T-helper 17 cell (primary cell): ENCODE results near the gene RPL10. TPM values are rescaled to one million over a fixed set of nuclear protein-coding genes. Genes with fewer than 3 reads are reported as not detected.
A peak's percentile ranks its signal among the peaks of the same experiment; 100 is the strongest.
"Not testable (repeated sequence)": the region's sequence is repeated elsewhere in the genome, so short reads cannot be mapped to it uniquely, and the experiment has no call there.

Experiments used
- ATAC-seq: fragments of 150-1000 bp; cut with Tn5 transposase; 2 replicates; pipeline ENCODE4 v1.10.0; 2021; ENCODE audit warnings: mild to moderate bottlenecking, moderate library complexity
- DNase-seq, 3 donors: peaks; one replicate each; pipeline versions ENCODE4 v3.0.0 to v3.0.0-alpha.2; 2020 to 2021
- H3K9me3 ChIP-seq: one replicate; pipeline ENCODE4 v1.7.0; 2013; ENCODE audit warnings: low read length, mild to moderate bottlenecking; ENCODE audit not compliant: control insufficient read depth, poor library complexity, severe bottlenecking
- H3K27ac Mint-ChIP-seq: one replicate; pipeline ENCODE4 v1.8.0; 2022; ENCODE audit warnings: mild to moderate bottlenecking, moderate library complexity, mixed read lengths
- H3K27me3 Mint-ChIP-seq: one replicate; pipeline ENCODE4 v1.8.0; 2022; ENCODE audit warnings: mixed read lengths
- H3K36me3 Mint-ChIP-seq: one replicate; pipeline ENCODE4 v1.8.0; 2022; ENCODE audit warnings: low read depth, mixed read lengths
- H3K4me1 Mint-ChIP-seq: one replicate; pipeline ENCODE4 v1.8.0; 2022; ENCODE audit warnings: mild to moderate bottlenecking, mixed read lengths
- H3K4me3 Mint-ChIP-seq: one replicate; pipeline ENCODE4 v1.8.0; 2022; ENCODE audit warnings: mild to moderate bottlenecking, moderate library complexity, mixed read lengths
- total RNA-seq, 4 donors: library from RNA in 2 of 4; stranded (reverse) in 2 of 4; gene quantifications; one replicate each; pipeline ENCODE4 v1.2.3 and lab custom pipeline; 2022 to 2026

Gene RPL10
- total RNA-seq, 2 donors from 2014 or later, result 4,596 to 4,820 TPM

DNA sequence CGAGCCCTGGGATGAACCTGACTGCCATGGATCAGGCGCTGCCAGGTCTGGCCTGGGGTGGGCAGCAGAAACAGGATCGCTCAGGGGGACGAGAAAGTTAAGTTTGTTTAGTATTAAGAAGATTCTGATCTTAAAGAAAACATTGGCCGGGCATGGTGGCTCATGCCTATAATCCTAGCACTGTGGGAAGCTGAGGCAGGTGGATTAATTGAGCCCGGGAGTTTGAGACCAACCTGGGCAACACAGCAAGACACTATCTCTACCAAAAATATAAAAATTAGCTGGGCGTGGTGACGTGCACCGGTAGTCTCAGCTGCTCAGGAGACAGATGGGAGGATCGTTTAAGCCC is 23.0 kb upstream of the RPL10 start:
- Mint-ChIP-seq H3K27me3 (no peaks in the 10 kb centered on the region), H3K27ac (peak overlapping the region; percentile 29), H3K36me3 (no peaks in the 10 kb centered on the region), H3K4me3 (no peak overlapping the region), H3K4me1 (peaks cover 7% of the 10 kb centered on the region)
- DNase-seq, result no peak
- H3K9me3 ChIP-seq, result no peaks in the 10 kb centered on the region
- no peak for ATAC-seq

DNA sequence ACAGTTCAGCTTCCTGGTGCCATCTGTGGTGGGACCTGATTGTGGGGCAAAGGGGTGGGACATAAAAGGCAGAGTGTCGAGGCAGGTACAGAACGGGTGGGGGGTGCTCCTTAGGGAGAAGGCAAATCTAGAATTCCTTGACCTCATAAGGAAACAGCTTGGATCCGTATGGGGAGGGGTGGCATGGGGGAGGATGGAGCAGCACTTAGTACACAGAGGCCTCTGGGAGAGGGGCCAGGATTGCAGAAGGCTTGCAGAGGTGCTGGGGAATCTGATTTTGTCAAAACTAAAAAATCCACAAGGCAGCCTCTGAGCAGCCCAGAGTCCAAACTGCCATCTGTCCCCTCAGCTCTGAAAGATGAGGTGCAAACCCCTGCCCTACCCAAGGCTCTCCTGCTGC is 21.4 kb upstream of the RPL10 start:
- H3K27me3 Mint-ChIP-seq, result no peaks in the 10 kb centered on the region
- DNase-seq, result no peak
- H3K4me1 Mint-ChIP-seq, result peaks cover 12% of the 10 kb centered on the region
- H3K27ac Mint-ChIP-seq, result peak overlapping the region; percentile 51
- no peak for ATAC-seq
- H3K36me3 Mint-ChIP-seq, result no peaks in the 10 kb centered on the region
- H3K9me3 ChIP-seq, result no peaks in the 10 kb centered on the region
- no peak overlapping the region for H3K4me3 Mint-ChIP-seq

DNA sequence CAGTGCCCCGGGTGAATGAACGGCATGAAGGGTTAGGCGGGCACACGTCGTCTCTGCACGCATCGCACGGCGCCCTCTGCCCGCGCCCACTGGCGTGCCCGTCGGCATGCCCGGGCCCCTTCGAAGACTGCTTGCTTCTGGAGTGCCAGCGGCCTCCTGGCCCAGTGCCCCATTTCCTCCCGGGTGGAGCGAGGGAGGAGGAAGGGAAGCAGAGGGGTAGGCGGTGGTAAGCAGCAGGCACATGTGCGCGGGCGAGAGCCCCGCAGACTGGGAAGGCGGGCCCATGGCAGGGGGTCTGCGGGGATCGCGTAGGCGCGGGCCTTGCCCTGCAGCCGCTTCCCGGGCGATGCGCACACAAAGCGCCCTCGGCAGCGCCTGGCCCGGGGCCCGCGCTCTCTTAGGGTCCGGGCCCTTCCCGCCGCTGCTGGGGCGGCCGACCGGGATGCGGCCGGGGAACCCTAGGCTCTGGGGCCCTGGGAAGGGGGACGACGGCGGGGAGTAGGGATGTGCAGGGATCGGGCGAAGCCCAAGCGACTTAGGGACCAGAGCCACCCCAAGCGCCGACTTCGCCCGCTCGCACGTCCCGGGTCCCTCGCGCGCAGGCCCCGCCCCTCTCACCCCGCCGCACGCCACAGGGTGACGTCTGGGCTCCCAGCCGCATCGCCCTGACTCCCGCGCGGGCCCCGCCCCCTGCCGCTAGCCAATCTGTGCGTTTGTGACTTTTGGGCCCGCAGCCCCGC is 19.9 kb upstream of the RPL10 start:
- H3K27ac Mint-ChIP-seq, result peak overlapping the region; percentile 51

DNA sequence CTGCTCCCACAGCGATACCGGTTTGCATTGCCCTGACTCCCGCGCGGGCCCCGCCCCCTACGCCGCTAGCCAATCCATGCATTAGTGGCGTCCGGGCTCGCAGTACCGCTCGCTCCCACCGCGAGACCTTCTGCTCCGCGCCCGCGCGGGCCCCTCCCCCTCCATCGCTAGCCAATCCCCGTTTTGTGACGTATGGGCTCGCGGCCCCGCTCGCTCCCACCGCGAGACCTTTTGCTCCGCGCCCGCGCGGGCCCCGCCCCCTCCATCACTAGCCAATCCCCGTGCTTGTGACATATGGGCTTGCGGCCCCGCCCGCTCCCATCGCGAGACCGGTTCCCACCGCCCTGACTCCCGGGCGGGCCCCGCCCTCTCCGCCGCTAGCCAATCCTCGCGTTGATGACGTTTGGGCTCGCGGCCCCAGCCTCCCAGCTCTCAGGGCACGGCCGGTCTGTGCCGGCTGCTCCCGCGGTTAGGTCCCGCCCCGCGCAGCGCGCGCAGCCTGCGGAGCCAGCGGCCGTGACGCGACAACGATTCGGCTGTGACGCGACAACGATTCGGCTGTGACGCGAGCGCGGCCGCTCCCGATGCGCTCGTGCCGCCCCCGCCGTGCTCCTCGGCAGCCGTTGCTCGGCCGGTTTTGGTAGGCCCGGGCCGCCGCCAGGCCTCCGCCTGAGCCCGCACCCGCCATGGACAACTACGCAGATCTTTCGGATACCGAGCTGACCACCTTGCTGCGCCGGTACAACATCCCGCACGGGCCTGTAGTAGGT is 19.2 kb upstream of the RPL10 start, which contains the start of gene EMD:
TSS of gene EMD (plus strand) at position 497 of the 770 bp plus-strand sequence. CDS start at position 687, 190 bp downstream.
- ATAC-seq, result peak; percentile 83

More for the DNA sequence above, 19.9 kb upstream of the RPL10 start:
- peaks cover 8% of the 10 kb centered on the region for H3K4me1 Mint-ChIP-seq
- H3K36me3 Mint-ChIP-seq, result no peaks in the 10 kb centered on the region
- DNase-seq (peak in 2 of 3 donors; percentile 33 to 37), ATAC-seq (peak; percentile 1)
- peak overlapping the region; percentile 67 for H3K4me3 Mint-ChIP-seq
- no peaks in the 10 kb centered on the region for H3K9me3 ChIP-seq
- H3K27me3 Mint-ChIP-seq, result no peaks in the 10 kb centered on the region

DNA sequence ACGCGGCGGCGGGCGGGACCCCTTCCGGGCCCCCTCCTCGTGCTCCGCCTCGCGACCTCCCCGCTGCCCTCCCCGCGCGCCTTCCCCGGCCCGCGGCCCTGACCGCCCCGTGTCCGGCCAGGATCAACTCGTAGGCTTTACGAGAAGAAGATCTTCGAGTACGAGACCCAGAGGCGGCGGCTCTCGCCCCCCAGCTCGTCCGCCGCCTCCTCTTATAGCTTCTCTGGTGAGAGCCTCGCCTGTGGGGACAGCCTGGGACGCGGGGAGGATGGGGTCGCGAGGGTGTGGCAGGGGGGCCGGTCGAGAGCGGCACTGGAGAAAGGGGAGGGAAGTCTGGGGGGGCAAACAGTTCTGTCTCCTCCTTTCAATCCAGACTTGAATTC is 18.6 kb upstream of the RPL10 start:
- ATAC-seq (no peak), DNase-seq (no peak)
- Mint-ChIP-seq H3K4me1 (peaks cover 8% of the 10 kb centered on the region), H3K27me3 (no peaks in the 10 kb centered on the region), H3K27ac (peak overlapping the region; percentile 85), H3K36me3 (no peaks in the 10 kb centered on the region), H3K4me3 (peak overlapping the region; percentile 84)
- no peaks in the 10 kb centered on the region for H3K9me3 ChIP-seq

More for the DNA sequence above, 19.2 kb upstream of the RPL10 start, which contains the start of gene EMD:
- Mint-ChIP-seq H3K4me1 (peaks cover 8% of the 10 kb centered on the region), H3K27ac (peak within 1 kb of the TSS; percentile 85), H3K27me3 (no peaks in the 10 kb centered on the region), H3K4me3 (peak within 1 kb of the TSS; percentile 84), H3K36me3 (no peaks in the 10 kb centered on the region)
- H3K9me3 ChIP-seq, result no peaks in the 10 kb centered on the region
- peak; percentile 90 to 95 (median 91) for DNase-seq

DNA sequence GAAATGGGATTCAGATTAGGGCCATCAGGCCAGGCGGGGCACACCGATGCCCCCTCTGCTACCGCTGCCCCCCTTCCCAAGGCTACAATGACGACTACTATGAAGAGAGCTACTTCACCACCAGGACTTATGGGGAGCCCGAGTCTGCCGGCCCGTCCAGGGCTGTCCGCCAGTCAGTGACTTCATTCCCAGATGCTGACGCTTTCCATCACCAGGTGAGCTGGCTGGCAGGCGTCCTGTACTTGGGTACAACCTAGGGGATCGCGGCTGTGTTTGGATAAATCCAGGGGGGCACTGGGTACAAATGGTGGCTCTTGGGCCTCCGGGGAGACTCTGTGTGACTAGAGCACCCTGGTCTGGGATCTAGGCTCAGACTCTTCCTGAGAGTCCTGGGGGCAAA is 18.0 kb upstream of the RPL10 start:
- ATAC-seq (no peak), DNase-seq (no peak)
- no peaks in the 10 kb centered on the region for H3K36me3 Mint-ChIP-seq
- H3K27me3 Mint-ChIP-seq, result no peaks in the 10 kb centered on the region
- H3K4me1 Mint-ChIP-seq, result peaks cover 8% of the 10 kb centered on the region
- peak overlapping the region; percentile 85 for H3K27ac Mint-ChIP-seq
- no peaks in the 10 kb centered on the region for H3K9me3 ChIP-seq
- peak overlapping the region; percentile 84 for H3K4me3 Mint-ChIP-seq

DNA sequence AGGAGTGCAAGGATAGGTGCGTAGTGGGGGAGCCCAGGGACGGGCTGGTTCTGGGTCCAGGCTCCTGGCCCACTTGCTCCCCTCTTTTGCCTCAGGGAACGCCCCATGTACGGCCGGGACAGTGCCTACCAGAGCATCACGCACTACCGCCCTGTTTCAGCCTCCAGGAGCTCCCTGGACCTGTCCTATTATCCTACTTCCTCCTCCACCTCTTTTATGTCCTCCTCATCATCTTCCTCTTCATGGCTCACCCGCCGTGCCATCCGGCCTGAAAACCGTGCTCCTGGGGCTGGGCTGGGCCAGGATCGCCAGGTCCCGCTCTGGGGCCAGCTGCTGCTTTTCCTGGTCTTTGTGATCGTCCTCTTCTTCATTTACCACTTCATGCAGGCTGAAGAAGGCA is 17.4 kb upstream of the RPL10 start:
- Mint-ChIP-seq H3K27me3 (no peaks in the 10 kb centered on the region), H3K27ac (peak overlapping the region; percentile 85), H3K4me3 (peak overlapping the region; percentile 84), H3K36me3 (no peaks in the 10 kb centered on the region), H3K4me1 (peaks cover 8% of the 10 kb centered on the region)
- H3K9me3 ChIP-seq, result no peaks in the 10 kb centered on the region
- no peak for DNase-seq
- no peak for ATAC-seq

DNA sequence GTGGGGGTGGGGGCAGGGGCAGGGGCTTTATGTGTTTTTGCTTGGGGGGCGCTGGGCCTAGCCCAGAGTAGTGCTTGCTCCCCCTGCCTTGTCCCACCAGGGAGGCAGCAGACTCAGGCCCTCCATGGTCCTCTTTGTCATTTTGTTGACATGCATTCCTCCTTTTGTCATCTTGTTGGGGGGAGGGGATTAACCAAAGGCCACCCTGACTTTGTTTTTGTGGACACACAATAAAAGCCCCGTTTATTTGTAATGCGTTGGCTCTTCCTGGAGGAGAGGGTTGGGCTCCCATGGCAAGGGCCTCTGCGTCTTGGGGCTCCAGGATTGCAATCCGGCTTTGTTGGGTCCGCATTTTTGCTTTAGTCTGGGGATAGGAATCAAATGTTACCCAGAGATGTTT is 16.9 kb upstream of the RPL10 start:
- H3K4me3 Mint-ChIP-seq, result peak overlapping the region; percentile 31

DNA sequence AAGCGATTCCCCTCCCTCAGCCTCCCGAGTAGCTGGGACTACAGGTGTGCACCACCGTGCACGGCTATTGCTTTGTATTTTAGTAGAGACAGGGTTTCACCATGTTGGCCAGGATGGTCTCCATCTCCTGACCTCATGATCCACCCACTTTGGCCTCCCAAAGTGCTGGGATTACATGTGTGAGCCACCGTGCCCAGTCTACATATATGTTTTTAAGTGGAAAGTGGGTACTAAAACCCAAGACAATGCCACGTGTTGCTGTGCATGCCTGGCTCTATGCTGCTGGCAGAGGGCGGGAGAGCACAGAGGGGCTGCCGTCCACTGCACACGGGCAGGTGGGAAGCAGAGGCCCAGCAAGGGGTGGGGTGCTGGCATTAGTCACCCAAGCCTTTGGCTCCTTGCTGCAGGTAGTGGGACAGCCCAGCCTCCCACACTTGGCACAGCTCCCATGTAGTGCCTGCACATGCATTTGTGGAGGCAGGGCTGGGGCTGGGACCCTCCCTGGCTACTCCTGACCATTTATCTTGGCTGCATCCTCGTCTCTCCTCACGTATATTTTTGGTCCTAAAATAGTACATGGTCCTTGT is 15.6 kb upstream of the RPL10 start:
- Mint-ChIP-seq H3K27me3 (no peaks in the 10 kb centered on the region), H3K4me1 (peaks cover 8% of the 10 kb centered on the region), H3K4me3 (no peak overlapping the region), H3K27ac (no peak overlapping the region), H3K36me3 (no peaks in the 10 kb centered on the region)
- no peaks in the 10 kb centered on the region for H3K9me3 ChIP-seq
- no peak for ATAC-seq
- DNase-seq, result no peak

More for the DNA sequence above, 16.9 kb upstream of the RPL10 start:
- Mint-ChIP-seq H3K27ac (peak overlapping the region; percentile 85), H3K4me1 (peaks cover 8% of the 10 kb centered on the region), H3K36me3 (no peaks in the 10 kb centered on the region), H3K27me3 (no peaks in the 10 kb centered on the region)
- DNase-seq (no peak), ATAC-seq (no peak)
- H3K9me3 ChIP-seq, result no peaks in the 10 kb centered on the region

DNA sequence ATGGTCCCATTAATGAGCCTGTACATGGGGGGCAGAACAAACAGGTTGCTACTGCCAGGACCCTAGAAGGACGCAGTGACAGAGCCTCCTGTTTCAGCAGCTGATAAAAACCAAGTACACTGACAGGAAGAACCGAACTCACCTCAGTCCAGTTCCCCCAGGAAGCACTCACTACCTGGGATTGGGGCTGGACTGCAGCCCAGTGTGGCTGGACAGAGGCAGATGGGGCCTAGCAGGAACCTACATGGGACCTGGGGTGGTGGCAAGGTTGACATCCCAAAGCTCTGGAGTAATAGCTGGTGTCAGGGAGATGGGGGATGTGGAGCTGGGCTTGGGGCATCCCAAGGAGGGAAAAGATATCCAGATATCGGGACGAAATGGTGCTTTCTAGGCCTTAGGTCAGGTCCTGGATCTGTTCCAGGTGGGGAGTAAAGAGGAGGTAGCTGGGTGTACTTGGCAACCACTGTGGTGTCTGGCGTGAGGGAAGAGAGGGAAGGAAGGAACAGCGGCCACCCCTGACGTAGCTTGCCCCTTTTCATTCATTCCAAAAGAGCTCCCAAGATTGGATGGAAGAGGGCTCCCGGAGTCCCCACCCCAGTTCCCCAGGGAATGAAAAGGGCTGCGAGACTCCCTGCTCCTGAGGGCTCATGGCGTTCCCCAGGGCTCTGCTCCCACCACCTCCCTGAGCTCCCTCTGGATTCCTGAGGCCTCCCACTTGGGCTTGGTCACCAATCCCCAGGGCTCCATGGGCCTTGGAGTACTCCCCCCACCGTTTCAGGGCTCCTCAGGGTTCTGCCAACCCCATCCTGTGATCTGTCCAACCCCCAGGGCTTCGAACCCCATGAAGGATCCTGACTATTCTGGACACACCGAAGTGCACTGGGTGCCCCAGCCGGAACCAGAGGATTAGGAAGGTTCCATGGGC is 14.6 kb upstream of the RPL10 start:
- no peaks in the 10 kb centered on the region for H3K9me3 ChIP-seq
- no peak for DNase-seq
- H3K27me3 Mint-ChIP-seq, result no peaks in the 10 kb centered on the region
- peak overlapping the region; percentile 28 for H3K4me3 Mint-ChIP-seq
- ATAC-seq, result no peak
- H3K27ac Mint-ChIP-seq, result peak overlapping the region; percentile 56
- H3K4me1 Mint-ChIP-seq, result peaks cover 8% of the 10 kb centered on the region
- no peaks in the 10 kb centered on the region for H3K36me3 Mint-ChIP-seq

DNA sequence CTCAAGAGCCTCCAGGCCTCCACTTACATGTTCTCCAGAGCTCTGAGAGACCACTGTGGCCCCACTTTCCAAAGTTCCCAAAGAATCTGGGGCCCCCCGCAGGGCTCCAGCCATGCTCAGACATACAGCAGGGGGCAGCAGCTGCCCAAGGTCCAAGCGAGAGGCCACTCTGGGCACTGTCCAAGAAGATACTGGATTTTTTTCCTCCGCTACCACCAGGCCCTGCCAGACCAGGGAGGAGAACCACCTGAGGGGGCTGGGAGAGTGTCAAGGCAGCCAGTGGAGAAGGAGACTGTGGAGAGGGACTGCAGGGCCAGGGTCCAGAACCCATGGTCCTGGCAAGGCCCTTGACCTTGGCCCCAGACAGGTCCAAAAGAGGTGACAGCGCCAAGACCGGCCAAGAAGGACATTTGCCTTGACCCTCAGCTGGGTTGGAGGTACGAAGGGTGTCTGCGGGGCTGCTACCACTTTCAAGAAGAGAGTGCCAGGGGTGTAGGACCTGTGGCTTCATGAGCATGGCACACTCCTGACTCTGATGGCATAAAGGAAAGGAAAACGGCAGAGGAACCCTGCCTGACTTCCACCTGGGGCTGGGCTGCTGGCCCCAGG is 13.8 kb upstream of the RPL10 start:
- no peak overlapping the region for H3K27ac Mint-ChIP-seq
- no peak for DNase-seq
- H3K27me3 Mint-ChIP-seq, result no peaks in the 10 kb centered on the region
- no peaks in the 10 kb centered on the region for H3K36me3 Mint-ChIP-seq
- peak overlapping the region; percentile 28 for H3K4me3 Mint-ChIP-seq
- ATAC-seq, result no peak
- H3K9me3 ChIP-seq, result no peaks in the 10 kb centered on the region
- peaks cover 8% of the 10 kb centered on the region for H3K4me1 Mint-ChIP-seq

DNA sequence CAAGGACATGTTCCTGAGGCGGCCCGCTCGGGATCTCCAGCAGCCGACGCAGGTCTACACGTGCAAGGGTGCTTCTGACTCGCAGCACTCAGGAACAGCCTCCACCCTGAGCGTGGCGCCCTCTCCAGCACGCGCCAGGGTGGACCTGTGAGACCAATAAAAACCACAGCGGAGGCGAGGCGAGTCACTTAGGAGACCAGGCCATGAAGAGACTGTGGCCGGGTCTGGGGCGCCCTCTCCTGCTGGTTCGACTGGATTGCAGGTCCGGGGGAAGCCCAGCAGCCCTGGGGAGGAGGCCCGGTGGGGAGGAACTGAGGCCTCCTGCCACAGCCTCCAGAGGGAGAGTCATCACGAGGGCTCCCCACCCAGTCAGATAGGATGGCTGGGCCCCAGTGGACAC is 10.1 kb upstream of the RPL10 start:
- H3K27ac Mint-ChIP-seq, DNase-seq, H3K27me3 Mint-ChIP-seq, H3K9me3 ChIP-seq, H3K36me3 Mint-ChIP-seq, H3K4me3 Mint-ChIP-seq, H3K4me1 Mint-ChIP-seq: not testable (repeated sequence)
- ATAC-seq, result peak; percentile 33
